NCI-H226 (cell line): Measurements from ENCODE around the gene SMYD4.
"Not testable (repeated sequence)": the region's sequence is repeated elsewhere in the genome, so short reads cannot be mapped to it uniquely, and the experiment has no call there.

Experiments
- DNase-seq: peaks from one replicate; pipeline ENCODE4 v3.0.0-alpha.2; 2015

SMYD4 gene

GRCh38 chr17:1829592-1830257 is at the start of gene SMYD4, which contains the start of gene RPA1:
Gene SMYD4, minus strand, starts transcription at chr17:1829902. Its CDS starts 1,908 bp downstream, at chr17:1827994.
Gene RPA1, plus strand, starts transcription at chr17:1830005. Its CDS starts 89 bp downstream, at chr17:1830094.
- peak; percentile 89 for DNase-seq

GRCh38 chr17:1878419-1879121 is 48.9 kb upstream of the SMYD4 start:
- no peak for DNase-seq

- DNase-seq = no peak
Observed at GRCh38 chr17:1875597-1875996, 45.9 kb upstream of the SMYD4 start.

- no peak for DNase-seq
Observed at GRCh38 chr17:1873418-1873817, 43.7 kb upstream of the SMYD4 start.

GRCh38 chr17:1872976-1873375 is 43.3 kb upstream of the SMYD4 start:
- DNase-seq = no peak

- DNase-seq = no peak
Observed at GRCh38 chr17:1872254-1872653, 42.6 kb upstream of the SMYD4 start.

GRCh38 chr17:1871756-1872155 is 42.1 kb upstream of the SMYD4 start:
- no peak for DNase-seq

GRCh38 chr17:1870592-1870991 is 40.9 kb upstream of the SMYD4 start:
- DNase-seq = no peak

- no peak for DNase-seq
Observed at GRCh38 chr17:1868090-1868489, 38.4 kb upstream of the SMYD4 start.

GRCh38 chr17:1867307-1867706 is 37.6 kb upstream of the SMYD4 start:
- DNase-seq = no peak

GRCh38 chr17:1865252-1866037 is 35.7 kb upstream of the SMYD4 start:
- DNase-seq = peak; percentile 19

- no peak for DNase-seq
Observed at GRCh38 chr17:1861391-1862010, 31.8 kb upstream of the SMYD4 start.

- no peak for DNase-seq
Observed at GRCh38 chr17:1860978-1861377, 31.3 kb upstream of the SMYD4 start.

GRCh38 chr17:1856462-1856861 is 26.8 kb upstream of the SMYD4 start:
- DNase-seq = not testable (repeated sequence)

- no peak for DNase-seq
Observed at GRCh38 chr17:1853698-1854097, 24.0 kb upstream of the SMYD4 start.

GRCh38 chr17:1852327-1852726 is 22.6 kb upstream of the SMYD4 start:
- DNase-seq = no peak

- no peak for DNase-seq
Observed at GRCh38 chr17:1847191-1847590, 17.5 kb upstream of the SMYD4 start.

- no peak for DNase-seq
Observed at GRCh38 chr17:1843947-1844346, 14.2 kb upstream of the SMYD4 start.

GRCh38 chr17:1839516-1839915 is 9.8 kb upstream of the SMYD4 start:
- DNase-seq = no peak

- DNase-seq = no peak
Observed at GRCh38 chr17:1834380-1835149, 4.9 kb upstream of the SMYD4 start.

- no peak for DNase-seq
Observed at GRCh38 chr17:1830288-1830687, 586 bp upstream of the SMYD4 start.

GRCh38 chr17:1829216-1829591 is 498 bp downstream of the SMYD4 start:
- DNase-seq = peak; percentile 31
